ENCODE data around the gene SRPK2. TPM values are rescaled to one million over a fixed set of nuclear protein-coding genes. Genes with fewer than 3 reads are reported as not detected.

The SRPK2 gene
- total and polyA plus RNA-seq, 2 of the 13 experiments (the other 11 are each of a cell fraction or from before 2014, with no cell fraction given), result 10.1 to 22.3 TPM

DNA sequence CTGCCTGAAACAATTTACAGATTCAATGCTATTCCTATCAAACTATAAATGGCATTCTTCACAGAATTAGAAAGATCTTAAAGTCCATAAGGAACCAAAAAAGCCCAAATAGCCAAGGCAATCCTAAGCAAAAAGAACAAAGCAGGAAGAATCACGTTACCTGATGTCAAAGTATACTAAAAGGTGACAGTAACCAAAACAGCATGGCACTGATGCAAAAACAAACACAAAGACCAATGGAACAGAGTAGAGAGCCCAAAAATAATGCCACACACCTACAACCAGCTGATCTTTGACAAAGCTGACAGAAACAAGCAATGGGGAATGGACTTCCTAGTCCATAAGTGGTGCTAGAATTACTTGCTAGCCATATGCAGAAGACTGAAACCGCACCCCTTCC is 208.7 kb downstream of the SRPK2 start:
- peaks cover 4% of the 10 kb centered on the region; the same call in 1 of the 2 replicates for H3K9me3 ChIP-seq (ENCODE audit: low read length)
- ChIA-PET POLR2A (no interaction called here), CTCF (ENCODE audit: low intra/inter-chr PET ratio, low total read pairs) (no interaction called here)
- no peaks in the 10 kb centered on the region for H3K36me3 ChIP-seq (replicated peaks in 1 of 2; ENCODE audit: control insufficient read depth in 1 of 2, insufficient read depth in 2 of 2, low read length in 2 of 2)
- H3K27ac ChIP-seq (ENCODE audit: extremely low read length, insufficient read depth, low read length), result no peak overlapping the region
- H2AFZ ChIP-seq (ENCODE audit: low read length), result no peak overlapping the region
- no peak for FAIRE-seq
- peaks cover 4% of the 10 kb centered on the region for H3K79me2 ChIP-seq (ENCODE audit: insufficient read depth, low read length)
- H3K9ac ChIP-seq (ENCODE audit: insufficient read depth, low read depth, low read length), result no peak overlapping the region
- intact Hi-C loops (cut with micrococcal nuclease; ENCODE audit: unreplicated experiment) (no loop called here), in situ Hi-C loops (cut with HindIII; ENCODE audit: extremely low pct_ligation_motif_present, low pct_unique_long_range_greater_than_20kb) (no loop called here)
- H3K4me2 ChIP-seq (ENCODE audit: low read depth, low read length), result no peak overlapping the region
- DNase-seq (ENCODE audit: low spot score), result no peak
- ATAC-seq, result no peak
- WGBS (ENCODE audit: low lambda C conversion rate), result 100% methylated on average over 2 of the region's 2 CpGs
- BruUV-seq (replicated peaks), result no TSS peak
- H3K4me3 ChIP-seq (replicated peaks in 1 of 3; ENCODE audit: insufficient read depth in 1 of 3, low read depth in 2 of 3, low read length in 3 of 3), result no peak overlapping the region
- H3K27me3 ChIP-seq (ENCODE audit: control insufficient read depth in 1 of 2, insufficient read depth in 2 of 2, low read length in 2 of 2), result no peaks in the 10 kb centered on the region
- peaks cover 17% of the 10 kb centered on the region for H3K4me1 ChIP-seq (ENCODE audit: insufficient read depth, low read length)
- H4K20me1 ChIP-seq (ENCODE audit: insufficient read depth, low read length), result no peaks in the 10 kb centered on the region; the same call in 1 of the 2 replicates
- no peak for TF ChIP-seq TAF15 (IDR thresholded peaks at IDR 0.05; ENCODE audit: low read depth, low read length, poor library complexity, severe bottlenecking)
- TF ChIP-seq, protein P1, sequence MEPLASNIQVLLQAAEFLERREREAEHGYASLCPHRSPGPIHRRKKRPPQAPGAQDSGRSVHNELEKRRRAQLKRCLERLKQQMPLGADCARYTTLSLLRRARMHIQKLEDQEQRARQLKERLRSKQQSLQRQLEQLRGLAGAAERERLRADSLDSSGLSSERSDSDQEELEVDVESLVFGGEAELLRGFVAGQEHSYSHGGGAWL (CRISPR knock-in tag; IDR thresholded peaks at IDR 0.05), result no peak
- TF ChIP-seq, protein P2, sequence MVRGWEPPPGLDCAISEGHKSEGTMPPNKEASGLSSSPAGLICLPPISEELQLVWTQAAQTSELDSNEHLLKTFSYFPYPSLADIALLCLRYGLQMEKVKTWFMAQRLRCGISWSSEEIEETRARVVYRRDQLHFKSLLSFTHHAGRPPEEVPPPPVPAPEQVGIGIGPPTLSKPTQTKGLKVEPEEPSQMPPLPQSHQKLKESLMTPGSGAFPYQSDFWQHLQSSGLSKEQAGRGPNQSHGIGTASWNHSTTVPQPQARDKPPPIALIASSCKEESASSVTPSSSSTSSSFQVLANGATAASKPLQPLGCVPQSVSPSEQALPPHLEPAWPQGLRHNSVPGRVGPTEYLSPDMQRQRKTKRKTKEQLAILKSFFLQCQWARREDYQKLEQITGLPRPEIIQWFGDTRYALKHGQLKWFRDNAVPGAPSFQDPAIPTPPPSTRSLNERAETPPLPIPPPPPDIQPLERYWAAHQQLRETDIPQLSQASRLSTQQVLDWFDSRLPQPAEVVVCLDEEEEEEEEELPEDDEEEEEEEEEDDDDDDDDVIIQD (CRISPR knock-in tag; IDR thresholded peaks at IDR 0.05; ENCODE audit: low read depth), result no peak
- no peak for TF ChIP-seq DPF2 (CRISPR knock-in tag; IDR thresholded peaks at IDR 0.05; ENCODE audit: borderline replicate concordance, low read depth)
- no peak for TF ChIP-seq CHCHD3 (CRISPR knock-in tag; IDR thresholded peaks at IDR 0.05)
- TF ChIP-seq, protein P3, sequence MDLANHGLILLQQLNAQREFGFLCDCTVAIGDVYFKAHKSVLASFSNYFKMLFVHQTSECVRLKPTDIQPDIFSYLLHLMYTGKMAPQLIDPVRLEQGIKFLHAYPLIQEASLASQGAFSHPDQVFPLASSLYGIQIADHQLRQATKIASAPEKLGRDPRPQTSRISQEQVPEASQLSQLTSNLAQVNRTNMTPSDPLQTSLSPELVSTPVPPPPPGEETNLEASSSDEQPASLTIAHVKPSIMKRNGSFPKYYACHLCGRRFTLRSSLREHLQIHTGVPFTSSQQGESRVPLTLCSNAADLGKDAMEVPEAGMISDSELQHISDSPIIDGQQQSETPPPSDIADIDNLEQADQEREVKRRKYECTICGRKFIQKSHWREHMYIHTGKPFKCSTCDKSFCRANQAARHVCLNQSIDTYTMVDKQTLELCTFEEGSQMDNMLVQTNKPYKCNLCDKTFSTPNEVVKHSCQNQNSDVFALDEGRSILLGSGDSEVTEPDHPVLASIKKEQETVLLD (CRISPR knock-in tag; IDR thresholded peaks at IDR 0.05; ENCODE audit: low read depth), result no peak
- TF ChIP-seq ZNF839 (CRISPR knock-in tag; IDR thresholded peaks at IDR 0.05; ENCODE audit: borderline replicate concordance), result no peak
- no peak for TF ChIP-seq ZNF878 (CRISPR knock-in tag; IDR thresholded peaks at IDR 0.05)
- no peak for TF ChIP-seq ATF1 (CRISPR knock-in tag; IDR thresholded peaks at IDR 0.05)
- no peak for TF ChIP-seq ZNF180 (CRISPR knock-in tag; IDR thresholded peaks at IDR 0.05; ENCODE audit: borderline replicate concordance, low read depth)
- no peak for TF ChIP-seq ZNF572 (CRISPR knock-in tag; IDR thresholded peaks at IDR 0.05)
- TF ChIP-seq ZNF44 (CRISPR knock-in tag; IDR thresholded peaks at IDR 0.05), result no peak
- TF ChIP-seq, protein P4, sequence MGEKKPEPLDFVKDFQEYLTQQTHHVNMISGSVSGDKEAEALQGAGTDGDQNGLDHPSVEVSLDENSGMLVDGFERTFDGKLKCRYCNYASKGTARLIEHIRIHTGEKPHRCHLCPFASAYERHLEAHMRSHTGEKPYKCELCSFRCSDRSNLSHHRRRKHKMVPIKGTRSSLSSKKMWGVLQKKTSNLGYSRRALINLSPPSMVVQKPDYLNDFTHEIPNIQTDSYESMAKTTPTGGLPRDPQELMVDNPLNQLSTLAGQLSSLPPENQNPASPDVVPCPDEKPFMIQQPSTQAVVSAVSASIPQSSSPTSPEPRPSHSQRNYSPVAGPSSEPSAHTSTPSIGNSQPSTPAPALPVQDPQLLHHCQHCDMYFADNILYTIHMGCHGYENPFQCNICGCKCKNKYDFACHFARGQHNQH (CRISPR knock-in tag; IDR thresholded peaks at IDR 0.05), result no peak
- TF ChIP-seq SRSF9 (IDR thresholded peaks at IDR 0.05; ENCODE audit: borderline replicate concordance, insufficient read depth, low read depth, low read length, poor library complexity, severe bottlenecking), result no peak
- no peak for TF ChIP-seq TCF12 (IDR thresholded peaks at IDR 0.05)
- TF ChIP-seq TCF12 (CRISPR knock-in tag; IDR thresholded peaks at IDR 0.05), result no peak
- TF ChIP-seq MLLT10 (CRISPR knock-in tag; IDR thresholded peaks at IDR 0.05), result no peak
- no peak for TF ChIP-seq HNF4A (CRISPR knock-in tag; IDR thresholded peaks at IDR 0.05)
- TF ChIP-seq, protein P5, sequence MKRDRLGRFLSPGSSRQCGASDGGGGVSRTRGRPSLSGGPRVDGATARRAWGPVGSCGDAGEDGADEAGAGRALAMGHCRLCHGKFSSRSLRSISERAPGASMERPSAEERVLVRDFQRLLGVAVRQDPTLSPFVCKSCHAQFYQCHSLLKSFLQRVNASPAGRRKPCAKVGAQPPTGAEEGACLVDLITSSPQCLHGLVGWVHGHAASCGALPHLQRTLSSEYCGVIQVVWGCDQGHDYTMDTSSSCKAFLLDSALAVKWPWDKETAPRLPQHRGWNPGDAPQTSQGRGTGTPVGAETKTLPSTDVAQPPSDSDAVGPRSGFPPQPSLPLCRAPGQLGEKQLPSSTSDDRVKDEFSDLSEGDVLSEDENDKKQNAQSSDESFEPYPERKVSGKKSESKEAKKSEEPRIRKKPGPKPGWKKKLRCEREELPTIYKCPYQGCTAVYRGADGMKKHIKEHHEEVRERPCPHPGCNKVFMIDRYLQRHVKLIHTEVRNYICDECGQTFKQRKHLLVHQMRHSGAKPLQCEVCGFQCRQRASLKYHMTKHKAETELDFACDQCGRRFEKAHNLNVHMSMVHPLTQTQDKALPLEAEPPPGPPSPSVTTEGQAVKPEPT (CRISPR knock-in tag; IDR thresholded peaks at IDR 0.05; ENCODE audit: low read depth), result no peak
- no peak for TF ChIP-seq SNAPC2 (CRISPR knock-in tag; IDR thresholded peaks at IDR 0.05)

Measured in HepG2 (cell line).